Measurements from ENCODE around the gene TRIP12. TPM values are rescaled to one million over a fixed set of nuclear protein-coding genes. Genes with fewer than 3 reads are reported as not detected.

TRIP12 gene
- total RNA-seq, 1 experiment from 2014 or later = 115 TPM

DNA sequence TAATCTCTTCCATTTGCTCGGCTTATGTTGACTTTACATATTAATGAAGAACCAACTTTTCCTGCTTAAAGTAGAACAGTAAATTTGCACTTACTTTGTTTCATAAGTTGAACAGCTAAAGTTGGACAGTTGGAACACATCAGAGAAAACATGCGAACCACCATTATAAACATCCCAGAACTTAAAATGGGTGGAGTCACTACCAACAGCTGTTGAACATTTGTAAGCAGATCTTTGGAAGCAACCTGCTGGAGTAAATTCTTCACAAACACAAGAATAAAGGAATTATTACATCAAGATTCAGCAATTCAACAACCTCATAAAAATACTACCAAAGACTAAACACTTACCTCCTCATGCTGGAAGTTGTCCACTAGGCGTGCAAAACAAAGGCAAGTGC is 111.0 kb downstream of the TRIP12 start:
- peaks cover 7% of the 10 kb centered on the region for H3K4me1 Mint-ChIP-seq (ENCODE audit: low read depth, unreplicated experiment)
- TF ChIP-seq, protein P1, sequence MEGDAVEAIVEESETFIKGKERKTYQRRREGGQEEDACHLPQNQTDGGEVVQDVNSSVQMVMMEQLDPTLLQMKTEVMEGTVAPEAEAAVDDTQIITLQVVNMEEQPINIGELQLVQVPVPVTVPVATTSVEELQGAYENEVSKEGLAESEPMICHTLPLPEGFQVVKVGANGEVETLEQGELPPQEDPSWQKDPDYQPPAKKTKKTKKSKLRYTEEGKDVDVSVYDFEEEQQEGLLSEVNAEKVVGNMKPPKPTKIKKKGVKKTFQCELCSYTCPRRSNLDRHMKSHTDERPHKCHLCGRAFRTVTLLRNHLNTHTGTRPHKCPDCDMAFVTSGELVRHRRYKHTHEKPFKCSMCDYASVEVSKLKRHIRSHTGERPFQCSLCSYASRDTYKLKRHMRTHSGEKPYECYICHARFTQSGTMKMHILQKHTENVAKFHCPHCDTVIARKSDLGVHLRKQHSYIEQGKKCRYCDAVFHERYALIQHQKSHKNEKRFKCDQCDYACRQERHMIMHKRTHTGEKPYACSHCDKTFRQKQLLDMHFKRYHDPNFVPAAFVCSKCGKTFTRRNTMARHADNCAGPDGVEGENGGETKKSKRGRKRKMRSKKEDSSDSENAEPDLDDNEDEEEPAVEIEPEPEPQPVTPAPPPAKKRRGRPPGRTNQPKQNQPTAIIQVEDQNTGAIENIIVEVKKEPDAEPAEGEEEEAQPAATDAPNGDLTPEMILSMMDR (IDR thresholded peaks at IDR 0.05; ENCODE audit: insufficient read depth in 1 of 2, low read depth in 1 of 2, low read length in 1 of 2, severe bottlenecking in 1 of 2, unreplicated experiment in 1 of 2) = no peak
- intact Hi-C loops (cut with micrococcal nuclease; ENCODE audit: unreplicated experiment) = no loop called here

DNA sequence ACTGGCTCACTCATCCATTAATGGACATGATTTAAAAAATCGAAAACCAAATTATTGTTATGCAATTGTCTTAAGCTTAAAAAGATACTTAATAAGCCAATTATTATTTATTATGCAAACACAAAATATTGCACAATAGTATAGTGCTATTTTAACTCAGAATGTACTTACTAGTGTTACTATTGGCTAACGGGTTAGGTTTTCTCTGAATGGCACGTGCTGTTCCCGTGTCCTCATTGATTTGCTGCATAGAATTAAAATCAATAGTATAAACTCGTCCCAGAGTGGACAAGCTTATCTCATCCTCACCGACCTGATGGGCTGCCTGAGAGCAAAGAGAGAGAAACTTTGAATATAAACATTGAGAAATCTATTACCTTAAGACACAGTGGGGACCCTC is 116.2 kb downstream of the TRIP12 start:
- Histone ChIP-seq H3K9me3 (no peaks in the 10 kb centered on the region), H3K4me1 (no peaks in the 10 kb centered on the region), H3K27me3 (replicated peaks; ENCODE audit: control insufficient read depth, insufficient read depth, low read length) (no peaks in the 10 kb centered on the region), H3K36me3 (ENCODE audit: control insufficient read depth, insufficient read depth, low read length) (no peaks in the 10 kb centered on the region), H3K4me3 (ENCODE audit: low read depth, low read length) (no peak overlapping the region)
- H3K9me3 Mint-ChIP-seq (ENCODE audit: unreplicated experiment) = no peaks in the 10 kb centered on the region
- POLR2A ChIA-PET = no interaction called here
- no peak overlapping the region for H3K4me3 Mint-ChIP-seq (ENCODE audit: unreplicated experiment)
- no TSS peak for BruUV-seq (replicated peaks)
- H3K27ac Mint-ChIP-seq (ENCODE audit: unreplicated experiment) = no peak overlapping the region
- H3K4me1 Mint-ChIP-seq (ENCODE audit: low read depth, unreplicated experiment) = no peaks in the 10 kb centered on the region
- H3K27me3 Mint-ChIP-seq (ENCODE audit: insufficient read depth, unreplicated experiment) = no peaks in the 10 kb centered on the region
- H3K36me3 Mint-ChIP-seq (ENCODE audit: insufficient read depth, unreplicated experiment) = peaks cover 29% of the 10 kb centered on the region
- DNase-seq = no peak
- CTCF ChIA-PET = no interaction called here
- TF ChIP-seq, protein P1 (IDR thresholded peaks at IDR 0.05; ENCODE audit: insufficient read depth in 1 of 2, low read depth in 1 of 2, low read length in 1 of 2, severe bottlenecking in 1 of 2, unreplicated experiment in 1 of 2) = no peak
- intact Hi-C loops (cut with micrococcal nuclease; ENCODE audit: unreplicated experiment) = no loop called here

More for the DNA sequence above, 111.0 kb downstream of the TRIP12 start:
- ChIA-PET CTCF (no interaction called here), POLR2A (no interaction called here)
- peaks cover 48% of the 10 kb centered on the region for H3K36me3 Mint-ChIP-seq (ENCODE audit: insufficient read depth, unreplicated experiment)
- no peak overlapping the region for H3K27ac Mint-ChIP-seq (ENCODE audit: unreplicated experiment)
- no TSS peak for BruUV-seq (replicated peaks)
- H3K27me3 Mint-ChIP-seq (ENCODE audit: insufficient read depth, unreplicated experiment) = no peaks in the 10 kb centered on the region
- no peaks in the 10 kb centered on the region for H3K36me3 ChIP-seq (ENCODE audit: control insufficient read depth, insufficient read depth, low read length)
- H3K4me1 ChIP-seq = no peaks in the 10 kb centered on the region
- no peaks in the 10 kb centered on the region for H3K9me3 ChIP-seq
- H3K27me3 ChIP-seq (replicated peaks; ENCODE audit: control insufficient read depth, insufficient read depth, low read length) = no peaks in the 10 kb centered on the region
- H3K4me3 ChIP-seq (ENCODE audit: low read depth, low read length) = no peak overlapping the region
- no peak for DNase-seq
- H3K4me3 Mint-ChIP-seq (ENCODE audit: unreplicated experiment) = no peak overlapping the region
- H3K9me3 Mint-ChIP-seq (ENCODE audit: unreplicated experiment) = no peaks in the 10 kb centered on the region

DNA sequence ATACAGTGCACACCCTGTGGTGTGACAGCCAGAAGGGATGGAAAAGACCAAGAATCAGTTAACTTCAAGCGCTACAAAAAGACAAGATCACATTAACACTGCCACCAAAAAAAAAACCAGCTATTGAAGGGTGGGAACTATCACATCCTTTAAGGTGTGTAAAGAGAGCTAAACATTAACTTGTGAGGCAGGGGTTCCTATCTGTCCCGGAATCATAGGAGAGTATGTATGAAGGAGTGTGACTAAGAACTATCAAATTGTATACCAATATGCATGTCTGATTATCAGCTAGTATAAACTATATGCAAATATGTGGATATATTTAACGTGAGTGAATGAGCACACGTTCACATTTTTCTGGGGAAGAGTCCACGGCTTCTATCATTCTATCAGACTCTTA is 119.0 kb downstream of the TRIP12 start:
- TF ChIP-seq, protein P1 (IDR thresholded peaks at IDR 0.05; ENCODE audit: insufficient read depth in 1 of 2, low read depth in 1 of 2, low read length in 1 of 2, severe bottlenecking in 1 of 2, unreplicated experiment in 1 of 2) = no peak
- no TSS peak for BruUV-seq (replicated peaks)
- POLR2A ChIA-PET = no interaction called here
- Mint-ChIP-seq H3K4me1 (ENCODE audit: low read depth, unreplicated experiment) (no peaks in the 10 kb centered on the region), H3K9me3 (ENCODE audit: unreplicated experiment) (no peaks in the 10 kb centered on the region), H3K27ac (ENCODE audit: unreplicated experiment) (no peak overlapping the region), H3K36me3 (ENCODE audit: insufficient read depth, unreplicated experiment) (peaks cover 29% of the 10 kb centered on the region), H3K27me3 (ENCODE audit: insufficient read depth, unreplicated experiment) (no peaks in the 10 kb centered on the region), H3K4me3 (ENCODE audit: unreplicated experiment) (no peak overlapping the region)
- H3K27me3 ChIP-seq (replicated peaks; ENCODE audit: control insufficient read depth, insufficient read depth, low read length) = no peaks in the 10 kb centered on the region
- H3K4me1 ChIP-seq = no peaks in the 10 kb centered on the region
- intact Hi-C loops (cut with micrococcal nuclease; ENCODE audit: unreplicated experiment) = no loop called here
- no peak overlapping the region for H3K4me3 ChIP-seq (ENCODE audit: low read depth, low read length)
- no peaks in the 10 kb centered on the region; the same call in 1 of the 2 replicates for H3K36me3 ChIP-seq (ENCODE audit: control insufficient read depth, insufficient read depth, low read length)
- no peak for DNase-seq
- no peaks in the 10 kb centered on the region for H3K9me3 ChIP-seq
- CTCF ChIA-PET = interaction anchor here (1.3 kb wide), 1 partner anchor 108 kb away, joined by 4 read pairs; no protein-coding TSS in a partner anchor
